K562 (cell line): ENCODE results near the gene NKIRAS2. TPM values are rescaled to one million over a fixed set of nuclear protein-coding genes. Genes with fewer than 3 reads are reported as not detected.

ENCODE experiments used
- BRD4 ChIP-seq: fragments of 200-600 bp; sonication (generic); IDR thresholded peaks from 2 replicates; pipeline ENCODE4 v1.6.1; 2017; ENCODE audit warnings: inconsistent platforms
- BRF2 ChIP-seq: IDR thresholded peaks from 3 replicates; pipeline ENCODE4 v1.6.1; 2011; ENCODE audit warnings: borderline replicate concordance, mild to moderate bottlenecking; ENCODE audit not compliant: insufficient read length, insufficient read depth
- CEBPG ChIP-seq, 3 experiments: fragments of 200-800 bp in 1 of 3; sonication (Bioruptor generic) in 1 of 3; sonication (generic) in 1 of 3; formaldehyde crosslinking in 1 of 3; IDR thresholded peaks in 2 of 3; conservative IDR thresholded peaks in 1 of 3; 2 replicates each; pipeline versions ENCODE4 v1.6.1 to v1.8.0; 2016 to 2022; ENCODE audit warnings: missing compliant biosample characterization in 2 of 3, missing genetic modification characterization in 2 of 3, mild to moderate bottlenecking in 1 of 3, missing genetic modification reagents in 1 of 3
- DIDO1 ChIP-seq: fragments of 450-650 bp; IDR thresholded peaks from 2 replicates; pipeline ENCODE4 v1.6.1; 2016; ENCODE audit warnings: low read depth, missing biosample characterization, missing genetic modification characterization
- DLX4 ChIP-seq: fragments of 250-450 bp; sonication (Bioruptor Pico); IDR thresholded peaks from 2 replicates; pipeline ENCODE4 v1.6.1; 2021; ENCODE audit warnings: mild to moderate bottlenecking
- E4F1 ChIP-seq: fragments of 250-450 bp; sonication (Bioruptor Pico); IDR thresholded peaks from 2 replicates; pipeline ENCODE4 v1.5.0; 2021; ENCODE audit warnings: mild to moderate bottlenecking, borderline replicate concordance
- EHMT2 ChIP-seq: fragments of 450-650 bp; IDR thresholded peaks from 2 replicates; pipeline ENCODE4 v1.6.1; 2018; ENCODE audit warnings: antibody characterized with exemption
- ELF4 ChIP-seq: fragments of 450-650 bp; formaldehyde crosslinking; IDR thresholded peaks from 2 replicates; pipeline ENCODE4 v1.4.0; 2022; ENCODE audit warnings: missing genetic modification characterization
- MTA2 ChIP-seq: fragments of 450-650 bp; IDR thresholded peaks from 2 replicates; pipeline ENCODE4 v1.6.1; 2016; ENCODE audit warnings: low read depth
- PTTG1 ChIP-seq: fragments of 450-650 bp; IDR thresholded peaks from 2 replicates; pipeline ENCODE4 v1.6.1; 2016; ENCODE audit warnings: low read depth, mild to moderate bottlenecking, missing genetic modification characterization, missing compliant biosample characterization
- SIN3A ChIP-seq, 2 experiments: fragments of 150-350 bp in 1 of 2; IDR thresholded peaks; 2 replicates each; pipeline ENCODE4 v1.6.1; 2011 to 2016; ENCODE audit warnings: borderline replicate concordance in 2 of 2, low read depth in 2 of 2, low read length in 2 of 2, mild to moderate bottlenecking in 2 of 2, moderate library complexity in 2 of 2; ENCODE audit not compliant: control insufficient read depth in 1 of 2
- THRA ChIP-seq: fragments of 450-650 bp; IDR thresholded peaks from 2 replicates; pipeline ENCODE4 v1.6.1; 2017; ENCODE audit warnings: mild to moderate bottlenecking, moderate library complexity
- ZBTB34 ChIP-seq: fragments of 250-450 bp; sonication (Bioruptor Pico); IDR thresholded peaks from 2 replicates; pipeline ENCODE4 v1.8.0; 2021; ENCODE audit warnings: mild to moderate bottlenecking, moderate library complexity
- ZBTB43 ChIP-seq: sonication (generic); formaldehyde crosslinking; IDR thresholded peaks from 2 replicates; pipeline ENCODE4 v1.8.0; 2023; ENCODE audit warnings: mild to moderate bottlenecking, missing genetic modification reagents
- ZNF140 ChIP-seq: fragments of 250-450 bp; sonication (Bioruptor Pico); IDR thresholded peaks from 2 replicates; pipeline ENCODE4 v1.8.0; 2021; ENCODE audit warnings: moderate library complexity, mild to moderate bottlenecking, inconsistent platforms
- ZNF75A ChIP-seq: fragments of 450-650 bp; formaldehyde crosslinking; IDR thresholded peaks from 2 replicates; pipeline ENCODE4 v1.4.0; 2020; ENCODE audit warnings: mild to moderate bottlenecking
- ZNF830 ChIP-seq: fragments of 250-450 bp; sonication (Bioruptor Pico); IDR thresholded peaks from 2 replicates; pipeline ENCODE4 v1.5.0; 2021; ENCODE audit warnings: mild to moderate bottlenecking
- polyA plus RNA-seq, 8 experiments: library from polyadenylated mRNA; depleted of rRNA in 4 of 8; stranded (reverse) in 5 of 8; unstranded in 3 of 8; fragments of >200 nt; fragmentation: Nextera tagmentation in 2 of 8; fragmentation: Illumina TruSeq in 1 of 8; extraction: Ambion mirVana in 2 of 8; extraction: Trizol in 1 of 8; gene quantifications; 2 replicates each; pipeline versions ENCODE4 v1.2.1 to v1.2.3, GENCODE V29; 2011 to 2014; ENCODE audit warnings: inconsistent platforms in 1 of 8, missing spikeins in 1 of 8
- total RNA-seq, 7 experiments: library from RNA; depleted of rRNA in 6 of 7; stranded (reverse); fragments of >200 nt in 6 of 7; fragmentation: Illumina TruSeq in 2 of 7; extraction: Trizol in 2 of 7; gene quantifications; 2 replicates each; pipeline versions ENCODE4 v1.2.1 to v1.2.3, GENCODE V29; 2011 to 2021; ENCODE audit warnings: low replicate concordance in 1 of 7

NKIRAS2 gene
- total and polyA plus RNA-seq, 9 of the 15 experiments (the other 6 are each of a cell fraction or from before 2014, with no cell fraction given) = 10.1 to 65.5 (median 29.8) TPM

GRCh38 chr17:42023524-42024349, 3.8 kb downstream of the NKIRAS2 start (continued):
- TF ChIP-seq ELF4 (peak; percentile 19; the same call in 1 of the 2 replicates), DIDO1 (no peak), SIN3A (IDR thresholded peaks at IDR 0.05; ENCODE audit: borderline replicate concordance in 2 of 2, control insufficient read depth in 1 of 2, low read depth in 2 of 2, low read length in 2 of 2) (no peak), ZNF75A (CRISPR knock-in tag) (no peak), BRD4 (no peak; the same call in 1 of the 2 replicates), BRF2 (no peak), MTA2 (no peak), CEBPG (CRISPR knock-in tag; IDR thresholded peaks at IDR 0.05) (peak; percentile 99), CEBPG (tag; conservative IDR thresholded peaks at IDR 0.05 in 1 of 2, IDR thresholded peaks at IDR 0.05 in 1 of 2) (peak; percentile 97 to 99), ZNF830 (no peak), PTTG1 (tag) (0 out of 2 replicates have a peak, but pooled peaks have one; percentile 6), EHMT2 (no peak; the same call in 1 of the 2 replicates), ZBTB34 (CRISPR knock-in tag) (no peak), THRA (no peak), E4F1 (CRISPR knock-in tag) (peak; percentile 63; the same call in 1 of the 2 replicates), DLX4 (CRISPR knock-in tag) (no peak), ZNF140 (CRISPR knock-in tag) (no peak), ZBTB43 (CRISPR knock-in tag) (no peak)
